BJ (cell line): ENCODE data around the gene OTOF. TPM values are rescaled to one million over a fixed set of nuclear protein-coding genes. Genes with fewer than 3 reads are reported as not detected.

Source experiments
- CTCF ChIA-PET: fragments of 350-600 bp; formaldehyde crosslinking; extraction: SDS; loops from one replicate; lab custom pipeline; 2021; ENCODE audit warnings: antibody characterized with exemption, inconsistent platforms; lab: Yijun Ruan, JAX
- POLR2A ChIA-PET: fragments of 300-600 bp; sonication (Branson Sonifier 250); formaldehyde crosslinking; extraction: SDS; loops from one replicate; lab custom pipeline; 2021; ENCODE audit warnings: antibody characterized with exemption; lab: Charles Lee
- DNase-seq: peaks from one replicate; pipeline ENCODE4 v3.0.0-alpha.2; 2011; ENCODE audit warnings: low read depth
- H3K27me3 ChIP-seq: 2 replicates; pipeline ENCODE4 v1.6.0; 2011; ENCODE audit warnings: low read length; ENCODE audit not compliant: control insufficient read depth, insufficient read depth
- H3K36me3 ChIP-seq: 2 replicates; pipeline ENCODE4 v1.5.1; 2011; ENCODE audit warnings: low read length; ENCODE audit not compliant: control insufficient read depth, insufficient read depth
- H3K4me3 ChIP-seq: 2 replicates; pipeline ENCODE4 v1.5.1; 2011; ENCODE audit warnings: low read depth, mild to moderate bottlenecking, control low read depth, low read length
- CTCF ChIP-seq: IDR thresholded peaks from 2 replicates; pipeline ENCODE4 v1.5.1; 2011; ENCODE audit warnings: low read depth, mild to moderate bottlenecking, control low read depth, inconsistent platforms, low read length, moderate library complexity; ENCODE audit not compliant: insufficient read depth
- polyA minus RNA-seq: library from RNA; depleted of rRNA, polyadenylated mRNA; stranded (reverse); fragments of >200 nt; gene quantifications from 2 replicates; pipeline ENCODE4 v1.2.3, GENCODE V29; 2011; rRNA and poly(A)+ RNA removed
- polyA plus RNA-seq: library from polyadenylated mRNA; depleted of rRNA; stranded (reverse); fragments of >200 nt; gene quantifications from 2 replicates; pipeline ENCODE4 v1.2.3, GENCODE V29; 2011; rRNA removed

Gene OTOF
- polyA plus RNA-seq (0.10 and 0.16 TPM in 2 replicates), polyA minus RNA-seq (0.10 and 0.24 TPM in 2 replicates)

DNA sequence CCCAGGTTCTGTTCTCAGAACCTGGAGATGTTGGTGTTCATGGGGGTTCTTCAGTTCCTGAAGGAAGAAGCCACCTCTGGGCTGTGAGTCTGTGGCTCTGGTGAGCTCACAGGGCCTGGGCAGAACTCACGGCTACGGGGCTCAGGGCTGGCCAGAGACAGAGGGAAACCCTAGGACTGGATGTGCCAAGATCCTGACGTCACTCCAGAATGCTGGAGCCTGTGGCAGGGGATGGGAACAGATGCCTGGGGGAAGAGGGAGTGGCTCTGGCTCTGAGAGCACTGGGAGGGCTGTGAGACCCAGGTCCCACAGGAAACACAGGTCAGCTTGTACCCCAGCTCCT, at the start of gene OTOF:
OTOF (minus strand) TSS at position 214 of the 343 bp plus-strand sequence.
- Histone ChIP-seq H3K36me3 (no peaks in the 10 kb centered on the region), H3K4me3 (no peak within 1 kb of the TSS), H3K27me3 (no peaks in the 10 kb centered on the region)
- peak; percentile 18 for DNase-seq
- no peak for TF ChIP-seq CTCF
- CTCF ChIA-PET: interaction anchor here (1.1 to 1.2 kb wide), 3 partner anchors 9 to 26 kb away, joined by 3 to 5 read pairs (median 4); no protein-coding TSS in a partner anchor
- POLR2A ChIA-PET: no interaction called here

GRCh38 chr2:26526589-26526988, 48.7 kb upstream of the OTOF start:
- ChIA-PET POLR2A (no interaction called here), CTCF (no interaction called here)
- no peak for TF ChIP-seq CTCF

DNA sequence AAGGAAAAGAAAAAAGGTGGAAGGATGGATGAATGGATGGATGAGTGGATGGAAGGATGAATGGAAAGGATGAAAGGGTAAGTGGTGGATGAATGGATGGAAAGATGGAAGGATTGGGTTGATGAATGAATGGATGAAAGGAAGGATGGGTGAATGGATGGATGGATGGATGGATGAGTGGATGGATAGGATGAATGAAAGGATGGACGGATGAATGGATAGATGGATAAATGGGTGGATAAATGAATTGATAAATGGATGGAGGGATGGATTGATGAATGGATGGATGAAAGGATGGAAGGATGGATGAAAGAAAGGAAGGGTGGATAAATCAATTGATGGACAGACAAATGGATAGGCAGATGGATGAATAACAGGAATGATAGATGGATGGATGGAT, 48.2 kb upstream of the OTOF start:
- H3K4me3 ChIP-seq: no peak overlapping the region
- CTCF ChIA-PET: no interaction called here
- POLR2A ChIA-PET: no interaction called here
- no peak for TF ChIP-seq CTCF
- H3K36me3 ChIP-seq: no peaks in the 10 kb centered on the region
- no peak for DNase-seq
- peaks cover 24% of the 10 kb centered on the region for H3K27me3 ChIP-seq

More at GRCh38 chr2:26526589-26526988, 48.7 kb upstream of the OTOF start:
- Histone ChIP-seq H3K36me3 (no peaks in the 10 kb centered on the region), H3K27me3 (peaks cover 24% of the 10 kb centered on the region), H3K4me3 (no peak overlapping the region)
- DNase-seq: no peak

DNA sequence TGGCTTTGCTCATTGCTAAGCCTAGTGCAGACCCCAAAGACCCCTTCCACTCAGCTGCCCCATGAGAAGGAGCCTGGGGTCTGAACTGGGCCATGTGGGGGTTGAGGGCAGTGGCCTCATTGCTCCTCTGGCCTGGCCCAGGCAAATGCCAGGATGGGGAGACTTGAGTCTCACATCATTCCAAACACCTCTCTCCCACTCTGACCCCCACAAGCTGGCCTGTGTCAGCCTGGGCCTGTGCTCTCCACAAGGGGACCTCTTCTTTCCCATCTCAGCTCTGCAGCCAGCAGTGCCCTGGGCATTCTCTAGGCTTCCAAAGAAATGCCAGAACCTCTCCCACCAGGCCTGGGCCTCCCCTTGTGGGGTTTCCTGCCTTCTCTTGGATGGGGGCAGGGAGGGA, 45.8 kb upstream of the OTOF start:
- no peak for DNase-seq
- ChIA-PET CTCF (no interaction called here), POLR2A (no interaction called here)
- no peak overlapping the region for H3K4me3 ChIP-seq
- H3K36me3 ChIP-seq: no peaks in the 10 kb centered on the region
- TF ChIP-seq CTCF: no peak
- H3K27me3 ChIP-seq: peaks cover 26% of the 10 kb centered on the region

- TF ChIP-seq CTCF: no peak
- POLR2A ChIA-PET: no interaction called here
- no peaks in the 10 kb centered on the region for H3K36me3 ChIP-seq
- CTCF ChIA-PET: interaction anchor here (0.6 kb wide), 1 partner anchor 21 kb away, joined by 3 read pairs; no protein-coding TSS in a partner anchor
- no peak for DNase-seq
- peaks cover 27% of the 10 kb centered on the region for H3K27me3 ChIP-seq
- no peak overlapping the region for H3K4me3 ChIP-seq
These were observed 44.8 kb upstream of the OTOF start for GRCh38 chr2:26522751-26523171.
